A549 (cell line): Measurements from ENCODE around the gene SEMA3C.

ENCODE experiments used
- CTCF ChIP-seq: fragments of >200 bp; sonication (Bioruptor Twin); formaldehyde crosslinking; IDR thresholded peaks from 3 replicates; pipeline ENCODE4 v1.5.1; 2016
- E2F6 ChIP-seq: IDR thresholded peaks from 2 replicates; pipeline ENCODE4 v1.6.1; 2012; ENCODE audit warnings: low read depth, borderline replicate concordance
- EP300 ChIP-seq, 2 experiments: fragments of >200 bp; sonication (Bioruptor Twin); formaldehyde crosslinking; IDR thresholded peaks; 2 replicates in 1 of 2; 3 replicates in 1 of 2; pipeline ENCODE4 v1.6.1; 2016 to 2017
- JUN ChIP-seq, 2 experiments: fragments of >200 bp; sonication (Bioruptor Twin); formaldehyde crosslinking; IDR thresholded peaks; 2 replicates in 1 of 2; 3 replicates in 1 of 2; pipeline ENCODE4 v1.6.1; 2016 to 2017
- MAZ ChIP-seq: fragments of 150-350 bp; IDR thresholded peaks from 2 replicates; pipeline ENCODE4 v1.6.1; 2014; ENCODE audit warnings: antibody characterized with exemption, low read depth, low read length, borderline replicate concordance
- PHF8 ChIP-seq: fragments of 200-600 bp; sonication (generic); IDR thresholded peaks from 2 replicates; pipeline ENCODE4 v1.6.1; 2016; ENCODE audit warnings: low read depth, mild to moderate bottlenecking, antibody characterized with exemption, moderate library complexity, borderline replicate concordance
- POLR2A ChIP-seq: IDR thresholded peaks from 2 replicates; pipeline ENCODE4 v1.6.1; 2012; ENCODE audit warnings: mild to moderate bottlenecking, low read length
- POLR2AphosphoS2 ChIP-seq: conservative IDR thresholded peaks from 2 replicates; pipeline ENCODE4 v1.6.1; 2012; ENCODE audit warnings: low read length, improper control_type of control experiment, inconsistent platforms
- RFX5 ChIP-seq: fragments of 450-650 bp; IDR thresholded peaks from 2 replicates; pipeline ENCODE4 v1.7.1; 2014; ENCODE audit warnings: antibody characterized with exemption, mild to moderate bottlenecking, moderate library complexity
- SMC3 ChIP-seq: fragments of >200 bp; sonication (Bioruptor Twin); formaldehyde crosslinking; IDR thresholded peaks from 3 replicates; pipeline ENCODE4 v1.6.1; 2018; ENCODE audit warnings: inconsistent platforms

DNA sequence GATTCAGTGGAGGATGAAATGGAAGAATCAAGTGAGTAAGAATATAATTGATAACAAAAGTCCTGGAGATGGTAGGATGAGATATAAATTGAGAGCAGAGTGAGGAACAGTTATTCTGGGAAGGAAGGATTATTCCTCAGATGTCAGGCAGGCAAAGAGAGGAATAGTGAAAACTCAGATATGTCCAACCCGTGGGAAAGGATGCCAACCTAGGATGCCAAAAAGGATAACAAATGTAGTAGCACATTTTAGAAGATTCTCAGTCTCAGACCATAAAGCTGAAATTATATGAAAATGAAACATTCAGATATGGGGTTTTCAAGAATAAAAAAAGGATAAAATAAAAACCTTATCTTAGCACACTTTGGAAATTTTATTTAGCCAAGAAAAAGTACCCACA lies 131.1 kb downstream of the SEMA3C start:
- TF ChIP-seq JUN (IDR thresholded peaks at IDR 0.05) (no peak), MAZ (no peak), RFX5 (no peak), CTCF (no peak), EP300 (IDR thresholded peaks at IDR 0.05) (no peak), PHF8 (no peak), POLR2AphosphoS2 (no peak), E2F6 (no peak), POLR2A (no peak), SMC3 (no peak)
